ENCODE data around the gene UACA. TPM values are rescaled to one million over a fixed set of nuclear protein-coding genes. Genes with fewer than 3 reads are reported as not detected.
"Not testable (repeated sequence)": the region's sequence is repeated elsewhere in the genome, so short reads cannot be mapped to it uniquely, and the experiment has no call there.

The UACA gene, protein sequence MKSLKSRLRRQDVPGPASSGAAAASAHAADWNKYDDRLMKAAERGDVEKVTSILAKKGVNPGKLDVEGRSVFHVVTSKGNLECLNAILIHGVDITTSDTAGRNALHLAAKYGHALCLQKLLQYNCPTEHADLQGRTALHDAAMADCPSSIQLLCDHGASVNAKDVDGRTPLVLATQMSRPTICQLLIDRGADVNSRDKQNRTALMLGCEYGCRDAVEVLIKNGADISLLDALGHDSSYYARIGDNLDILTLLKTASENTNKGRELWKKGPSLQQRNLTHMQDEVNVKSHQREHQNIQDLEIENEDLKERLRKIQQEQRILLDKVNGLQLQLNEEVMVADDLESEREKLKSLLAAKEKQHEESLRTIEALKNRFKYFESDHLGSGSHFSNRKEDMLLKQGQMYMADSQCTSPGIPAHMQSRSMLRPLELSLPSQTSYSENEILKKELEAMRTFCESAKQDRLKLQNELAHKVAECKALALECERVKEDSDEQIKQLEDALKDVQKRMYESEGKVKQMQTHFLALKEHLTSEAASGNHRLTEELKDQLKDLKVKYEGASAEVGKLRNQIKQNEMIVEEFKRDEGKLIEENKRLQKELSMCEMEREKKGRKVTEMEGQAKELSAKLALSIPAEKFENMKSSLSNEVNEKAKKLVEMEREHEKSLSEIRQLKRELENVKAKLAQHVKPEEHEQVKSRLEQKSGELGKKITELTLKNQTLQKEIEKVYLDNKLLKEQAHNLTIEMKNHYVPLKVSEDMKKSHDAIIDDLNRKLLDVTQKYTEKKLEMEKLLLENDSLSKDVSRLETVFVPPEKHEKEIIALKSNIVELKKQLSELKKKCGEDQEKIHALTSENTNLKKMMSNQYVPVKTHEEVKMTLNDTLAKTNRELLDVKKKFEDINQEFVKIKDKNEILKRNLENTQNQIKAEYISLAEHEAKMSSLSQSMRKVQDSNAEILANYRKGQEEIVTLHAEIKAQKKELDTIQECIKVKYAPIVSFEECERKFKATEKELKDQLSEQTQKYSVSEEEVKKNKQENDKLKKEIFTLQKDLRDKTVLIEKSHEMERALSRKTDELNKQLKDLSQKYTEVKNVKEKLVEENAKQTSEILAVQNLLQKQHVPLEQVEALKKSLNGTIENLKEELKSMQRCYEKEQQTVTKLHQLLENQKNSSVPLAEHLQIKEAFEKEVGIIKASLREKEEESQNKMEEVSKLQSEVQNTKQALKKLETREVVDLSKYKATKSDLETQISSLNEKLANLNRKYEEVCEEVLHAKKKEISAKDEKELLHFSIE (N-terminal part only)
- 83.3 TPM for polyA plus RNA-seq (2013, experiment 1 of 2)
- 102 TPM for polyA plus RNA-seq (2013, experiment 2 of 2)

- Histone ChIP-seq H3K27ac (ENCODE audit: low read depth, low read length, severe bottlenecking) (peak within 1 kb of the TSS; percentile 84), H3K36me3 (ENCODE audit: control insufficient read depth, insufficient read depth, low read length) (no peaks in the 10 kb centered on the region), H3K4me1 (ENCODE audit: control insufficient read depth, insufficient read depth, low read length, poor library complexity, severe bottlenecking) (peaks cover 46% of the 10 kb centered on the region), H3K9me3 (ENCODE audit: control insufficient read depth, low read length) (no peaks in the 10 kb centered on the region), H3K4me3 (ENCODE audit: extremely low read depth, insufficient read depth, low read length, poor library complexity, severe bottlenecking) (peak within 1 kb of the TSS; percentile 90)
- WGBS, 2 experiments (ENCODE audit: insufficient coverage in 2 of 2) = 0 to 1% methylated on average over 42 to 54 of the region's 79 CpGs
These were observed at the start of gene UACA for GRCh38 chr15:70763120-70763949. Gene UACA, minus strand, starts transcription at chr15:70763558. Its CDS starts 151 bp downstream, at chr15:70763407.

- no peaks in the 10 kb centered on the region for H3K36me3 ChIP-seq (ENCODE audit: control insufficient read depth, insufficient read depth, low read length)
- no peaks in the 10 kb centered on the region for H3K4me1 ChIP-seq (ENCODE audit: control insufficient read depth, insufficient read depth, low read length, poor library complexity, severe bottlenecking)
- H3K9me3 ChIP-seq (ENCODE audit: control insufficient read depth, low read length) = no peaks in the 10 kb centered on the region
- H3K27ac ChIP-seq (ENCODE audit: low read depth, low read length, severe bottlenecking) = no peak overlapping the region
- WGBS, 2 experiments (ENCODE audit: insufficient coverage in 2 of 2) = 87 to 93% methylated on average over 3 of the region's 4 CpGs
- H3K4me3 ChIP-seq (ENCODE audit: extremely low read depth, insufficient read depth, low read length, poor library complexity, severe bottlenecking) = no peak overlapping the region
These were observed 49.5 kb upstream of the UACA start for GRCh38 chr15:70812827-70813364.

DNA sequence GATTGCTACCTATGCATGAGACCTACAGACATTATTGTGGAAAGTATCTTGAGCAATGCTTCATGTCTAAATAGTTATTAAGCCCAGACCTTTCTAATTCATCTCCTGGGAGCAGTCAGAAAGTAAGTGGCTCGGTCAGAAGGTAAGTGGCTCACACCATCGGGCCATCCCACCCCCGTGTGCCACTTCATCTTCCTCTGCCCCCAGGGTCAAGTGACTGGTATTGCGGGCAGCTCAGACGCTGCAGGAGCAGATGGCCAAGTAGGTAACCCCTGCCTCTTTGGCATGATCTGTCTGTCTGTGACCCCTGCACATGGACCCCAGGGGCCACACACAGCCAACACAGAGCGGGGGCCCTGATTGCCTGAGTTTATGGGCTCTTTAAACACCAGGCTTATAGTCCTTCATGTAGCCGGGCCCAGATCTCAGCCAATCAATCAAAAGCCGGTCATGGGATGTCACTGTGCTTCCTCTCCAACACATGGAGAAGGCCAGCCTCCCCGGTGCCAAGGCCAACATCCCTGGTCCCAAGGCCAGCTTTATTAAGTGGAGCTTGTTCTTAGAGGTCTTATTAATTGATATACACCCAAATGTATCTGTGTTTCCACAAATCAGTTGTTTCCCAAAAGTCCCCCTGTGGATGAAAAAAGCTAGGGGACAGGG lies 47.7 kb upstream of the UACA start:
- no peaks in the 10 kb centered on the region for H3K9me3 ChIP-seq (ENCODE audit: control insufficient read depth, low read length)
- peaks cover 6% of the 10 kb centered on the region for H3K4me1 ChIP-seq (ENCODE audit: control insufficient read depth, insufficient read depth, low read length, poor library complexity, severe bottlenecking)
- H3K4me3 ChIP-seq (ENCODE audit: extremely low read depth, insufficient read depth, low read length, poor library complexity, severe bottlenecking) = no peak overlapping the region
- no peak overlapping the region for H3K27ac ChIP-seq (ENCODE audit: low read depth, low read length, severe bottlenecking)
- WGBS, 2 experiments (ENCODE audit: insufficient coverage in 2 of 2) = 88 to 97% methylated on average over 5 to 8 of the region's 9 CpGs
- no peaks in the 10 kb centered on the region for H3K36me3 ChIP-seq (ENCODE audit: control insufficient read depth, insufficient read depth, low read length)

GRCh38 chr15:70806992-70807712 lies 43.8 kb upstream of the UACA start:
- Histone ChIP-seq H3K4me1 (ENCODE audit: control insufficient read depth, insufficient read depth, low read length, poor library complexity, severe bottlenecking) (peaks cover 14% of the 10 kb centered on the region), H3K4me3 (ENCODE audit: extremely low read depth, insufficient read depth, low read length, poor library complexity, severe bottlenecking) (no peak overlapping the region), H3K36me3 (ENCODE audit: control insufficient read depth, insufficient read depth, low read length) (no peaks in the 10 kb centered on the region), H3K9me3 (ENCODE audit: control insufficient read depth, low read length) (no peaks in the 10 kb centered on the region), H3K27ac (ENCODE audit: low read depth, low read length, severe bottlenecking) (no peak overlapping the region)
- WGBS, 2 experiments (ENCODE audit: insufficient coverage in 2 of 2) = 97 to 98% methylated on average over 6 of the region's 9 CpGs

GRCh38 chr15:70804388-70804787 lies 41.0 kb upstream of the UACA start:
- H3K4me3 ChIP-seq (ENCODE audit: extremely low read depth, insufficient read depth, low read length, poor library complexity, severe bottlenecking); H3K9me3 ChIP-seq (ENCODE audit: control insufficient read depth, low read length); H3K36me3 ChIP-seq (ENCODE audit: control insufficient read depth, insufficient read depth, low read length); H3K27ac ChIP-seq (ENCODE audit: low read depth, low read length, severe bottlenecking): not testable (repeated sequence)
- 93 to 95% methylated on average over 3 to 6 of the region's 9 CpGs for WGBS, 2 experiments (ENCODE audit: insufficient coverage in 2 of 2)
- peaks cover 35% of the 10 kb centered on the region for H3K4me1 ChIP-seq (ENCODE audit: control insufficient read depth, insufficient read depth, low read length, poor library complexity, severe bottlenecking)

DNA sequence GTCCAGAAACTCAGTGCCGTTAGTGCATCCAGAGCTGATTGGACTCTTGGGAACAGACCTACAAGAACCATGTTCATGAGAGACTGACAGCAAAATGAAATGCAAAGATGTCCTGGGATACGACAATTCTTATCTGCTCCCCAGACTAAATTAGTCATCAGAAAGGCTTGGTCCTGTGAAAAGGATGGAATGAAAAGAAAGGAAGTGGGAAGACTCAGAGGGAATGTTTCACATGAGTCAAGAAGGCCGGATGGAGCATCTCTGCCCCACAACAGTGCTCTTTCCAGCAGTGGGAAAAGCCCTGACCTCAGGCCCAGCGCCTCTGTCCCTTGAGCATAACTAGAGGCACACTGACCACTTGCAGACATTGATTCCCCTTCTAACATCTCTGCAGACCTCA lies 39.3 kb upstream of the UACA start:
- 68 to 87% methylated on average over 3 to 4 of the region's 4 CpGs for WGBS, 2 experiments (ENCODE audit: insufficient coverage in 2 of 2)

DNA sequence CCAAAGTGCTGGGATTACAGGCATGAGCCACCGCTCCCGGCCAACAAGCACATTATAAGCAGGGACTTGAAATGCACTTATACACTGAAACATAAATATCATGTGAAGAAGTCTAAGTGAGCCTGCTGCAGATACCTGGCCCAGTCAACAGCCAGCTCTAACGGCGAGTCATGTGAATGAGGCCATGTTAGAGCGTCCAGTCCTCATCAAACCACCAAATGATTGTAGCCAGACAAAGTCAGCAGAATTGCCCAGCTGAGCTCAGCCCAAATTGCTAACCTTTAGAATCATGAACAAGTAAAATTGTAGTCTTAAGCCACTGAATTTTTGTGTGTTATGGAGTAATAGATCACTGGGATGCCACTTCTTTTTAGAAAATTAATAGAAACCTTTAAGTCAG lies 37.8 kb upstream of the UACA start:
- Histone ChIP-seq H3K4me1 (ENCODE audit: control insufficient read depth, insufficient read depth, low read length, poor library complexity, severe bottlenecking) (peaks cover 38% of the 10 kb centered on the region), H3K4me3 (ENCODE audit: extremely low read depth, insufficient read depth, low read length, poor library complexity, severe bottlenecking) (no peak overlapping the region), H3K9me3 (ENCODE audit: control insufficient read depth, low read length) (no peaks in the 10 kb centered on the region), H3K36me3 (ENCODE audit: control insufficient read depth, insufficient read depth, low read length) (no peaks in the 10 kb centered on the region), H3K27ac (ENCODE audit: low read depth, low read length, severe bottlenecking) (no peak overlapping the region)
- 93 to 94% methylated on average over 3 of the region's 5 CpGs for WGBS, 2 experiments (ENCODE audit: insufficient coverage in 2 of 2)

More for the DNA sequence above, 39.3 kb upstream of the UACA start:
- H3K36me3 ChIP-seq (ENCODE audit: control insufficient read depth, insufficient read depth, low read length) = no peaks in the 10 kb centered on the region
- peak overlapping the region; percentile 25 for H3K27ac ChIP-seq (ENCODE audit: low read depth, low read length, severe bottlenecking)
- no peaks in the 10 kb centered on the region for H3K9me3 ChIP-seq (ENCODE audit: control insufficient read depth, low read length)
- no peak overlapping the region for H3K4me3 ChIP-seq (ENCODE audit: extremely low read depth, insufficient read depth, low read length, poor library complexity, severe bottlenecking)
- H3K4me1 ChIP-seq (ENCODE audit: control insufficient read depth, insufficient read depth, low read length, poor library complexity, severe bottlenecking) = peaks cover 35% of the 10 kb centered on the region

DNA sequence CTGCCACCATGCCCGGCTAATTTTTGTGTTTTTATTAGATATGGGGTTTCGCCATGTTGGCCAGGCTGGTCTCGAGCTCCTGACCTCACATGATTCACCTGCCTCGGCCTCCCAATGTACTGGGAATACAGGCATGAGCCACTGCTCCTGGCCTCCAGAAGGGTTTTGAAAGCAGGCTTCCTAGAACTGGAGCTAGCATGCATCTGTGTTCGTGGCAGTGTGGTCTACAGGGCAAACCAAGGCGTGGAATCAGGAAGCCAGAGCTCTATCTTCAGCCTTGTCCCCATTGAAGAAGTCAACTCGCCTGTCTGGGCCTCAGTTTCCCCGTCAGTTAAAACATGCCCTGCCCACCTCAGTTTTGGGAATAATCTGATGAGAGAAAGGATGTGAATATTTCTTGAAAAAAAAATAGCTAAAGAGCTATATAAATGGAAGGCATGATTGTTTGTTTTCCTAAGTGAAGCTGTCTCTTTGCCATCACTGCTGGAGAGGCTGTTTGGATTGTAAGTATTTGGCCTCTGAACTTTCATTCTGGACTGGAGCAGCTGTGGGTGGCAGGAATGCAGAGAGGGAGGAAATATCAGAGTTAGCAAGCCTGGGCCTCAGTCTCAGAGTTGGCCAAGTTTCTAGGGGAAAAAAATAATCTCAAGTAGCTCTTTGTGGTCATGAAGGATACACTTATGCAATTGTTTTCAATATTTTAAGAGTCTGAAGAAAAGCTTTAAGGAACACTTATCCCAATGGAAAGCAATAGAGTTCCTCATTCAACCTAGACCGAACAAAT lies 36.5 kb upstream of the UACA start:
- no peak overlapping the region for H3K4me3 ChIP-seq (ENCODE audit: extremely low read depth, insufficient read depth, low read length, poor library complexity, severe bottlenecking)
- no peaks in the 10 kb centered on the region for H3K36me3 ChIP-seq (ENCODE audit: control insufficient read depth, insufficient read depth, low read length)
- no peaks in the 10 kb centered on the region for H3K9me3 ChIP-seq (ENCODE audit: control insufficient read depth, low read length)
- 94 to 99% methylated on average over 6 to 7 of the region's 9 CpGs for whole genome bisulfite sequencing, 2 experiments (ENCODE audit: insufficient coverage in 2 of 2)
- peak overlapping the region; percentile 62 for H3K27ac ChIP-seq (ENCODE audit: low read depth, low read length, severe bottlenecking)
- H3K4me1 ChIP-seq (ENCODE audit: control insufficient read depth, insufficient read depth, low read length, poor library complexity, severe bottlenecking) = peaks cover 48% of the 10 kb centered on the region

Measured in mesodermal cell (in vitro differentiated cells).